GM21515 (cell line): ENCODE data around the gene HLA-DRA.

Source experiments
- ATAC-seq: cut with Tn5 transposase; IDR thresholded peaks from one replicate; pipeline ENCODE4 v1.9.1; 2021; ENCODE audit not compliant: unreplicated experiment

HLA-DRA gene

DNA sequence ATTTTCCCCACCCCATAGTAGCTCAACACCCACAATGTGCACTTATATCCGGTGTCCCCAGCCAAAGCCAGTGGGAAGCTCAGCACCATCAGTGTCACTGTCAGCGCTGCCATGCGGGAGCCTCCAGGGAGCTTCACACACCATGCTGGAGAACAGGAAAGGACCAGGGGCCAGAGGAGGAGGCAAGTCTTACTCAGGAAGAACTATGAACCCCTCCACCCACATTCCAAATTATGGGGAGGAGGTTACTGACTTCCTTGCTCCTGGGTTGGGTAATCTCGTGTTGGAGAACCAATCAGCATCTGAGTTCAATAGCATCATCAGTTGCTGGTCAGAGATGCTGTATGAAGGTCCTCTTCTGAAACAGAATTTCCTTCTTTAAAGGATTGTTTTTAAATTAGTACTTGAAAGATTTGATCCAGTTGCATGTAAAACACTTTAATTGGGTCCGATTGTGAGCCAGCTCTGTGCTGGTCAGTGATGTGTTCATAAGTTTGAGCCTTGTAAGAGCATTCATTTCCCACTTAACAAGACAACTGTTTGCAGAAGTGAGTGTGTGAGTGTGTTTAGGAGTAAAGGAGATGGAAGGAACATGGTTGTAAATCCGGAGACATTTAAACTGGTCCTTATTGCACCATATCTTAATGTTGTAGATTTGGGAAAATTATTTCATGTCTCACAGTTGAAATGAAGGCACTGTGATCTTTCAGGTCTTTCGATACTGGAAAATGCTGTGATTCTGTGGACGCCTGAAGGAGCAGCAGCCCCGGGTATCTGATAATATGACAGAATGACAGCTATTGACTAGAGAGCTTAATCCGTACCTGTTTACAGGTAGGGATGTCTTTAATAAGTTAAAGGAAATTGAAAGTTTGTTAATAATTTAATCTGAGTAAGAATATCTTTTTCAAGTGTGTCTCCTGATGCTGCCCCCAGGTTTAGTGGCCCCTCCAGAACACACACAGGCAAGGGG, 34.0 kb downstream of the HLA-DRA start:
- peak; percentile 94 for ATAC-seq

DNA sequence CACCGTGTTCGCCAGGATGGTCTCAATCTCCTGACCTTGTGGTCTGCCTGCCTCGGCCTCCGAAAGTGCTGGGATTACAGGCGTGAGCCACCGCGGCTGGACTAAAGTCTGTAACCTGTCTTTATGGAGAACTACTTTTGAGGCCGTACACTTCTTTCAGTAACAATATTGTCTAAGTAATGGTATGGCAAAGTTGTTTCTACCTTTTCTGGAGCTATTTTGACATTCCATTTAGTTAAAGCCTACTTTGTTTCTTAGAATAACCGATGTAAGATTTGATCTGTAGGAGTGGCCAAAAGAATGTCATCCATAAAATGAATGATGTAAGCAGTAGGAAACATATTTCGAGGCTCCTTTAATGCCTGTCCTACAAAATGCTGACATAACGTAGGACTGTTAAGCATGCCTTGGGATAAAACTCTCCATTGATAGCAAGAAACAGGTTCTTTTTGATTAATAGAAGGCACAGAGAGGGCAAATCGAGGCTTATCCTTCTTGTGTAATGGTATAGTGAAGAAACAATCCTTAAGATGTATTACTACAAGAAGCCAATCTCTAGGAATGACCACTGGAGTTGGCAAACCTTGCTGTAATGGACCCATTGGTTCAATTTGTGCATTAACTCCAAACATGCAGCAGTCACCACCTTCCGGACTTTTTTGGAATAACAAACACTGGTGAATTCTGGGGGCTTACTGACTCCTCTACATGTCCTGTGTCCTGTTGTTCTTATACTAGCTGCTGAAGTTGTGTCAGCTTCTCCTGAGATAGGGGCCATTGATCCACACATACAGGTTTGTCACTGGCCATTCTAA, 35.9 kb downstream of the HLA-DRA start:
- ATAC-seq, result no peak

DNA sequence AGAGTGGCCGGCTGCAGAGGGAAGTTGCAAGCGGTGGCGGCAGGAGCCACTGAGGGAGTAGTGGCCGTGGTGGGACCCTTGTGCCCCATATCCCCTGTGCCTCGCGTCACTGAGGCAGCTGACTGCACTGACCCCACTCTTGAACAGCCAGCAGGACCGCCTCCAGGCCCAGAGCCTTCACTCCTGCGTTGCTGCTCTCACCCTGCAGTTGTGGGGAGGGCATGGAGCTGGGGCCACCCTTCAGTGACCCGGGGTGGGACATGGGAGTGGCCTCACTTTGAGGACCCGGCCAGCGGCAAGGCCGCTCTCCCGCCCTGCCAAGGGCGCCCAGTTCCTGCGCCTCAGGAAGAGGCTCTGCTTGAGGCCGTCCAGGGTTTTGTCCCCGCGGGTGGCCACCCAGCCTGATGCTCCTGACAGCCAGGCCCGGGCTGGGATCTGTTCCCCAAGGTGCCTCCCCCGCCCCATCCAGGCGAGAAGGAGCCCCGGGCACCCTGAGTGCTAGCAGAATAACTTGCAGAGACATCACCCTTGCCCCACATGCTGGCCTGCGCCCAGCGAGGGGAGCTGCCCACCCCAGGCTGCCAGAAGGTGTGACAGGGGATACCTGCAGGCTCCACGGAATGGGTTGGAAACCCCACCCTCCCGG, 44.4 kb downstream of the HLA-DRA start:
- ATAC-seq, result no peak

DNA sequence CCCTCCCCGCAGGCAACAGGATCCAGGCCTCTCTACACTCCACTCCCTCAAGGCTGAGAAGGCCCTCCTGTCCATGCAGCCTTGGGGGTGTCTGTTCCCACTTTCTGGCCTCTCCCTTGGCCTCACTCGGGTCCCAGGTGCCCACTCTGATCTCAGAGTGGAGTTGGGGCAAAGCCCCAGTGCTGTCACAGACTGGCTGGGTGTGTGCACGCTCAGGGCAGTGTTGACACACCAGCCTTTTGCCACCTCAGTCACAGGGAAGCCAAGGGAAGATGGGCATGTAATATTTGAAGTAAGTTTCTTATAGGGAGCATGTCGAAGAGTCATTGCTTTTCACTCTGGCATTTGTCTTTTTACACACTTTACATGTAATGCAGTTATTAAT, 44.9 kb downstream of the HLA-DRA start:
- no peak for ATAC-seq

DNA sequence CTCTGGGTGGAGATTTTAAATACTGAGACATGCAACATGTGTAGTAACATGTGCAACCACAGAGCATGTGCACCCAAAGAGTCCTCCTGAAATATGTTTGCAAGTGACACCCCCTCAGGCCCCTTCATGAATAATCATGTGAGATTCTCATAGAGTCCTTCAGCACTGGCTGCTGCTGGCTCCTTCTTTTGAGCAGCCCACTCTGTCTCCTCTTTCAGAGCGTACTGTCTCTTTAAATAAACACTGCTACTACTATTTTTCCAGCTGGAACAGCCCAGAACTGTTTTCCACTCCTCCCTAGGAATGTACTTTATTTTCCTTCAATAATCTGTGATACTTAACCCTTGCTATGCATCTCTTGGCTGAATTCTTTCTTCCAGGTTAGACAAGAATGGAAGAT, 48.4 kb downstream of the HLA-DRA start:
- ATAC-seq, result no peak

DNA sequence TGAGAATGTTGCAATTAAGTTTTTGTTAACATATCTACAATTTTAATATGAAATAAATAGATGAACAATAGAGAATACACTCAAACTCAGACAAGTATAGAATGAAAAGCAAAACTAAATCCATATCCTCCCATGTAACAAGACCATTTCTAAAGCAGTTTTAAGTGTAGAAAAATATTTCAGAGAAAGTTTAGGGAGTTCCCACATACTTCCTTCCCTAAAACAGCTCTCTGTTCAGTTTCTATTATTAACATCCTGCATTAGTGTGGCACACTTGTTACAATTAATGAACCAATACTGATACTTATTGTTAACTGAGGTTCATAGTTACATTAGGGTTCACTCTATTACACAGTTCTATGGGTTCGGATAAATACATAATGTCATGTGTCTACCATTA, 52.0 kb downstream of the HLA-DRA start:
- ATAC-seq, result no peak

DNA sequence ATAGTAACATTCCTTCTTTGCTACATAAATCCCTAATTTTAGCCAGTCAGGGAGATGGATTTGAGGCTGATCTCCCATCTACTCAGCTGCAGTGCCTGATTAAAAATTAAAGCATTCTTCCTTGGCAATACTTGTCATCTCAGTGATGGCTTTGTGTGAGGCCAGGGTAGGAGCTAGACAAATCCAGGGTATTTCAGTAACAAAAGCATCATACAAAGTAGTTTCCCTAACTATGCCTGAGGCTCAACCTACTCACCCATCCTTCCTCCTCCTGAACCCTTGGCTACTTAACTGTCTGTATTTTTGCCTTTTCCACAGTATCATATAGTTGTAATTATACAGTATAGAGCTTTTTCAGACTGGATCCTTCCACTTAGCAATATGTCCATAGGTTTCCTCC, 52.7 kb downstream of the HLA-DRA start:
- no peak for ATAC-seq
